K562 (cell line): ENCODE results near the gene LY6G6C. TPM values are rescaled to one million over a fixed set of nuclear protein-coding genes. Genes with fewer than 3 reads are reported as not detected.

Source experiments
- FOXJ2 ChIP-seq: fragments of 200-800 bp; sonication (Bioruptor generic); IDR thresholded peaks from 2 replicates; pipeline ENCODE4 v1.6.1; 2016; ENCODE audit warnings: missing genetic modification characterization, missing compliant biosample characterization
- HDGF ChIP-seq: fragments of 450-650 bp; IDR thresholded peaks from 2 replicates; pipeline ENCODE4 v1.6.1; 2016
- HNRNPH1 ChIP-seq: fragments of 200-400 bp; formaldehyde crosslinking; optimal IDR thresholded peaks from 2 replicates; pipeline ENCODE3; 2017; ENCODE audit warnings: low read depth, mild to moderate bottlenecking, low read length, moderate library complexity
- NFE2 ChIP-seq: IDR thresholded peaks from 2 replicates; pipeline ENCODE4 v1.6.1; 2014; ENCODE audit warnings: antibody characterized with exemption, low read depth
- SETDB1 ChIP-seq: IDR thresholded peaks from one replicate; pipeline ENCODE4 v1.6.1; 2012; ENCODE audit warnings: low read length, control low read depth, inconsistent platforms
- TEAD1 ChIP-seq, 2 experiments: fragments of 450-650 bp in 1 of 2; sonication (generic) in 1 of 2; formaldehyde crosslinking; IDR thresholded peaks; 2 replicates each; pipeline versions ENCODE4 v1.4.0 to v1.8.0; 2020 to 2022; ENCODE audit warnings: mild to moderate bottlenecking in 2 of 2, missing genetic modification reagents in 1 of 2
- TEAD2 ChIP-seq: fragments of 450-650 bp; IDR thresholded peaks from 2 replicates; pipeline ENCODE4 v1.6.1; 2016; ENCODE audit warnings: missing genetic modification characterization, control low read depth, missing compliant biosample characterization
- ZBTB26 ChIP-seq: fragments of 450-650 bp; formaldehyde crosslinking; IDR thresholded peaks from 2 replicates; pipeline ENCODE4 v1.4.0; 2022; ENCODE audit warnings: missing genetic modification characterization
- ZBTB33 ChIP-seq: sonication (generic); formaldehyde crosslinking; IDR thresholded peaks from 2 replicates; pipeline ENCODE4 v1.8.1; 2023; ENCODE audit warnings: mild to moderate bottlenecking, missing genetic modification reagents
- ZMIZ1 ChIP-seq, 2 experiments: fragments of 150-350 bp in 1 of 2; IDR thresholded peaks; 2 replicates each; pipeline ENCODE4 v1.6.1; 2012 to 2016; ENCODE audit warnings: low read depth in 2 of 2, low read length in 2 of 2, mild to moderate bottlenecking in 1 of 2, moderate library complexity in 1 of 2
- ZNF12 ChIP-seq: sonication (generic); formaldehyde crosslinking; IDR thresholded peaks from 2 replicates; pipeline ENCODE4 v1.4.0; 2020; ENCODE audit warnings: mild to moderate bottlenecking, missing genetic modification reagents
- ZNF311 ChIP-seq: fragments of 250-450 bp; sonication (Bioruptor Pico); IDR thresholded peaks from 2 replicates; pipeline ENCODE4 v1.4.0; 2020; ENCODE audit warnings: mild to moderate bottlenecking, moderate library complexity
- polyA plus RNA-seq, 8 experiments: library from polyadenylated mRNA; depleted of rRNA in 4 of 8; stranded (reverse) in 5 of 8; unstranded in 3 of 8; fragments of >200 nt; fragmentation: Nextera tagmentation in 2 of 8; fragmentation: Illumina TruSeq in 1 of 8; extraction: Ambion mirVana in 2 of 8; extraction: Trizol in 1 of 8; gene quantifications; 2 replicates each; pipeline versions ENCODE4 v1.2.1 to v1.2.3, GENCODE V29; 2011 to 2014; ENCODE audit warnings: inconsistent platforms in 1 of 8, missing spikeins in 1 of 8
- total RNA-seq, 7 experiments: library from RNA; depleted of rRNA in 6 of 7; stranded (reverse); fragments of >200 nt in 6 of 7; fragmentation: Illumina TruSeq in 2 of 7; extraction: Trizol in 2 of 7; gene quantifications; 2 replicates each; pipeline versions ENCODE4 v1.2.1 to v1.2.3, GENCODE V29; 2011 to 2021; ENCODE audit warnings: low replicate concordance in 1 of 7
- TF ChIP-seq, protein P1 (sequence below): fragments of 450-650 bp; formaldehyde crosslinking; IDR thresholded peaks from 2 replicates; pipeline ENCODE4 v1.4.0; 2020; ENCODE audit warnings: mild to moderate bottlenecking

The LY6G6C gene
- total and polyA plus RNA-seq, 9 of the 15 experiments (the other 6 are each of a cell fraction or from before 2014, with no cell fraction given) = 0.06 to 0.20 TPM; not detected in 7

DNA sequence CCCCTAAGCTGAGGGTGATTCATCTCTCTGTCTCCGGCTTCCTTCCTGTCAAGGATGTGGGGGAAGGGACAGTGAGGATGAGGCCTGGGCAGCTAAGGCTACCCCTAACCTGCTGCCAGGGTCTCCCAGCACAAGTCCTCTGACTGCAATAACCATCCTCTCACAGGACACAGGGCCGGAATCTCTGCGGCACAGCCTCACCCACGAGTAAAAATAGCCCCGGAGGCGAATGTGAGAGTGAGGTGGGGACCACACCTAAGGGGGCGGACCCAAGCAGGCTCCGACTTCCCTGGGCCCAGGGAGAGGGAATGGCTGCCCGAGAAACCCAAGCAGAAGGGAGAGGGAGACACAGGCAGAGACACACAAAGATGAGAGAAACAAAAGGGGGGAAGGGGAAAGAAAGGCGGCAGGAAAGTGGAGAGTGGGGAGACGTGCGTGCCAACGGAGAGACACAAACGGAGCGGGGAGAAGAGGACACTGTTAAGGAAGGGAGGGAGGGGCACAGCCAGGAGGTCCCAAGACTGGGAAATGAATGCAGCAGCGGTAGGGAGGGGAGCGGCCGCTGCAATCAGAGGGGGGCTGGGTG is 13.4 kb upstream of the LY6G6C start (continued):
- TF ChIP-seq ZMIZ1 (IDR thresholded peaks at IDR 0.05; ENCODE audit: low read depth in 2 of 2, low read length in 2 of 2) = peak in 1 of 2 experiments; percentile 81; a peak in 2 of 4 replicates
- TF ChIP-seq, protein P1, sequence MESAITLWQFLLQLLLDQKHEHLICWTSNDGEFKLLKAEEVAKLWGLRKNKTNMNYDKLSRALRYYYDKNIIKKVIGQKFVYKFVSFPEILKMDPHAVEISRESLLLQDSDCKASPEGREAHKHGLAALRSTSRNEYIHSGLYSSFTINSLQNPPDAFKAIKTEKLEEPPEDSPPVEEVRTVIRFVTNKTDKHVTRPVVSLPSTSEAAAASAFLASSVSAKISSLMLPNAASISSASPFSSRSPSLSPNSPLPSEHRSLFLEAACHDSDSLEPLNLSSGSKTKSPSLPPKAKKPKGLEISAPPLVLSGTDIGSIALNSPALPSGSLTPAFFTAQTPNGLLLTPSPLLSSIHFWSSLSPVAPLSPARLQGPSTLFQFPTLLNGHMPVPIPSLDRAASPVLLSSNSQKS (CRISPR knock-in tag) = no peak
- no peak for TF ChIP-seq TEAD2
- TF ChIP-seq FOXJ2 = no peak
- TF ChIP-seq NFE2 = no peak
- no peak for TF ChIP-seq HNRNPH1
- no peak for TF ChIP-seq ZNF311 (CRISPR knock-in tag)
- no peak for TF ChIP-seq SETDB1
- TF ChIP-seq HDGF = no peak
- peak in 1 of 2 experiments; percentile 74; a peak in 2 of 4 replicates for TF ChIP-seq TEAD1 (CRISPR knock-in tag; IDR thresholded peaks at IDR 0.05)
- peak; percentile 94 for TF ChIP-seq ZBTB26 (CRISPR knock-in tag)
- TF ChIP-seq ZNF12 (CRISPR knock-in tag) = peak; percentile 72; the same call in 1 of the 2 replicates
- TF ChIP-seq ZBTB33 (CRISPR knock-in tag) = no peak
